Measurements from ENCODE around the gene USP31.
"Not testable (repeated sequence)": the region's sequence is repeated elsewhere in the genome, so short reads cannot be mapped to it uniquely, and the experiment has no call there.

Gene USP31

DNA sequence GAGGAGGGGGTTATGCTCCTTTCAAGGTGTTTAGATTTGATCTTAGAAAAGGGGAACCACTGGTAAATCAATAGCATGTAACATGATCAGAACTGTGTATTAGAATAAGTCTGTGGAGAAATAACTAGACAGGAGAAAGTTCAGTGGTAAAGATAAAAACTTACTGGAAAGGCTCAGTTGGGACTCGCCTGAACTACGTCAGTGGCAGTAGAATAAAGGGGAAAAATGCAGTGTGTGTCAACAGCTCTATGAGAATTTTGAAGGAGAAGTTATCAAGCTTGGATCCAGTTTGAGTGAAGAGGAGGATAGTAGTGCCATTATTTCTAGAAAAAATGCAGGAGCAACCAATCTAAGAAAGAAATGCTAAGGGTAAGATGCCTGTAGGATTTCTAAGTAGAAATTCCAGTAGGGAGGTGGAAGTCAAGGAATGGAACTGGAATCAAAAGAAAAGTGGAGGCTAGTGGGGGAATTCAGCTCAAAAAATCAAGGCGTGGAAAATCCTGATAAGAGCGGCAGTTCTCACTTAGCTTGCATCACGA is 48.2 kb downstream of the USP31 start:
- DNase-seq (ENCODE audit: low read depth in 2 of 2), result no peak

DNA sequence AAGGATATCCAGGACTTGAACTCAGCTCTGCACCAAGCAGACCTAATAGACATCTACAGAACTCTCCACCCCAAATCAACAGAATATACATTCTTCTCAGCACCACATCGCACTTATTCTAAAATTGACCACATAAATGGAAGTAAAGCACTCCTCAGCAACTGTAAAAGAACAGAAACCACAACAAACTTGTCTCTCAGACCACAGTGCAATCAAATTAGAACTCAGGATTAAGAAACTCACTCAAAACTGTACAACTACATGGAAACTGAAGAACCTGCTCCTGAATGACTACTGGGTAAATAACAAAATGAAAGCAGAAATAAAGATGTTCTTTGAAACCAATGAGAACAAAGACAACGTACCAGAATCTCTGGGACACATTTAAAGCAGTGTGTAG is 52.8 kb downstream of the USP31 start:
- not testable (repeated sequence) for DNase-seq (ENCODE audit: low read depth in 2 of 2)

DNA sequence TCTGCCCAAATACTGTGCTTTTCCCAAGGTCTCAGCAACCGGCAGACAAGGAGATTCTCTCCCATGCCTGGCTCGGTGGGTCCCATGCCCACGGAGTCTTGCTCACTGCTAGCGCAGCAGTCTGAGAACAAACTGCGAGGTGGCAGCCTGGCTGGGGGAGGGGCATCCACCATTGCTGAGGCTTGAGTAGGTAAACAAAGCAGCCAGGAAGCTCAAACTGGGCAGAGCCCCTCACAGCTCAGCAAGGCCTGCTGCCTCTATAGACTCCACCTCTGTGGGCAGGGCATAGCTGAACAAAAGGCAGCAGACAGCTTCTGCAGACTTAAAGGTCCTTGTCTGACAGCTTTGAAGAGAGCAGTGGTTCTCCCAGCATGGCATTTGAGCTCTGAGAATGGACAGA is 55.1 kb downstream of the USP31 start:
- DNase-seq (ENCODE audit: low read depth in 2 of 2), result not testable (repeated sequence)

GRCh38 chr16:23092801-23093117 is 56.5 kb downstream of the USP31 start:
- DNase-seq (ENCODE audit: low read depth in 2 of 2), result no peak

- DNase-seq (ENCODE audit: low read depth in 2 of 2), result no peak
Observed at GRCh38 chr16:23092072-23092800, 57.0 kb downstream of the USP31 start.

DNA sequence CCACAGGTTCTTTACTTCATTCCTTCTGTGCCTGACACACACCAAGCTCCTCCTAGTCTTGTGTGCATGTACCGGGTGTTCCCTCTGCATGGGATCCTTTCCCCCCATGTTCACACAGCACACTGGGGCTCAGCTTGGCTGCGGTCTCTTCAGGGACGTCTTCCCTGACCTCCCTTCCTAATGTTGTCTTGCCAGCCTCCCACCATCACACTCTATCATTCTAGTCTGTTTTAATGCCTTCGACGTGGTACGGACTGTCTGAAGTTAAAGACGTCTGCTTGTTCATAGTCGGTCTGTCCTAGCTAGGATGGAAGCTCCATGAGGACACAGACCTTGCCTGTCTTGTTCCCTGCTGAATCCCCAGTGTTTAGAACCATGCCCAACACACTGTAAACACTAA is 60.1 kb downstream of the USP31 start:
- no peak for DNase-seq (ENCODE audit: low read depth in 2 of 2)

- no peak for DNase-seq (ENCODE audit: low read depth in 2 of 2)
Observed at GRCh38 chr16:23088018-23088417, 61.2 kb downstream of the USP31 start.

- DNase-seq (ENCODE audit: low read depth in 2 of 2), result no peak
Observed at GRCh38 chr16:23085949-23086348, 63.3 kb downstream of the USP31 start.

- no peak for DNase-seq (ENCODE audit: low read depth in 2 of 2)
Observed at GRCh38 chr16:23082161-23082788, 67.0 kb downstream of the USP31 start.

DNA sequence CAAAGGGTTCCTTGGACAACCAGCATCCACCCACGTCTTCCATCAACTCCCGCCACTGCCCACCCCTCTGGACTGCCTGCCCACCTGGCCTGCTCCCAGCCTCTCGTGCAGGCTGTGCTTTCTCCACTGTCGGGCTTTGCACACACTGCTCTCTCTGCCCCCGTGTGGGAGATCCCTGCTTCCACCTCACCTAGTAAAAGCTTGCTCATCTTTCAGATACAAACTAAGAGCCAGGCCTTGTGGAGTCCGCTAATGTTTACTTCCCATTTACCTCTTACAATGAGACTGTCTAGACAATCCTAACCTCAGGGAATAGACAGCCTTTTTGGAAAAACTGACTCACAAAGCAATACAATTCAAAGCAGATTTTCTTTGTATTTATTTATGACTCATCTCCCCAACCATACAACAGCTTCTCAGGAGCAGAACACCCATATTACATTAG is 67.6 kb downstream of the USP31 start:
- DNase-seq (ENCODE audit: low read depth in 2 of 2), result no peak

GRCh38 chr16:23080747-23081146 is 68.5 kb downstream of the USP31 start:
- no peak for DNase-seq (ENCODE audit: low read depth in 2 of 2)

GRCh38 chr16:23080329-23080728 is 68.9 kb downstream of the USP31 start:
- DNase-seq (ENCODE audit: low read depth in 2 of 2), result no peak

- no peak for DNase-seq (ENCODE audit: low read depth in 2 of 2)
Observed at GRCh38 chr16:23079675-23080301, 69.5 kb downstream of the USP31 start.

GRCh38 chr16:23074423-23074822 is 74.8 kb downstream of the USP31 start:
- DNase-seq (ENCODE audit: low read depth in 2 of 2), result no peak

GRCh38 chr16:23072769-23073549 is 76.3 kb downstream of the USP31 start:
- DNase-seq (ENCODE audit: low read depth in 2 of 2), result no peak

DNA sequence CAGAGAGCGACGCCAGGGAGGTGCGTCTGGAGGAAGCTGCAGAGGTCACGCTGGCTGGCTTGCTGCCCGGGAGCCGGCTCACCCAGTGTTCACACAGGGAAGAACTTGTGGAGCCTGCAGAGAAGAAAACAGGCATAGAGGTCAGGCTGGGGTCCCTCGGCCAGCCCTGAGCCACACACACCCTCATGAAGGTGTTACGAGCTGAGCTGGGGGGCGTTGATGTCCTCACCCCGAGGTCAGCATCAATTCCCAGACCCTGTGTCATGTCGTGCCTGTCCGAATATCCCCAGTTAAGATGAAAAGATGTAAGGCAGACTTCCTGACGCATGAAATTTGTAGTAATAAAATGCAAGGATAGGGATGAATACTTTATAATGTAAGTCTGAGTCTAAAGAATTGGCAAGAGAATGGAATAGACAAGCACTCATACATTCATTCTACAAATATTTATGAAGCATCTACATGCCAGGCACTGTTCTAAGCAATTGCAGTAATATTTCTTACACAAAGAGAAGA is 77.1 kb downstream of the USP31 start:
- DNase-seq (ENCODE audit: low read depth in 2 of 2), result no peak

- DNase-seq (ENCODE audit: low read depth in 2 of 2), result no peak
Observed at GRCh38 chr16:23071196-23072083, 77.8 kb downstream of the USP31 start.

GRCh38 chr16:23069844-23070243 is 79.4 kb downstream of the USP31 start:
- DNase-seq (ENCODE audit: low read depth in 2 of 2), result no peak

DNA sequence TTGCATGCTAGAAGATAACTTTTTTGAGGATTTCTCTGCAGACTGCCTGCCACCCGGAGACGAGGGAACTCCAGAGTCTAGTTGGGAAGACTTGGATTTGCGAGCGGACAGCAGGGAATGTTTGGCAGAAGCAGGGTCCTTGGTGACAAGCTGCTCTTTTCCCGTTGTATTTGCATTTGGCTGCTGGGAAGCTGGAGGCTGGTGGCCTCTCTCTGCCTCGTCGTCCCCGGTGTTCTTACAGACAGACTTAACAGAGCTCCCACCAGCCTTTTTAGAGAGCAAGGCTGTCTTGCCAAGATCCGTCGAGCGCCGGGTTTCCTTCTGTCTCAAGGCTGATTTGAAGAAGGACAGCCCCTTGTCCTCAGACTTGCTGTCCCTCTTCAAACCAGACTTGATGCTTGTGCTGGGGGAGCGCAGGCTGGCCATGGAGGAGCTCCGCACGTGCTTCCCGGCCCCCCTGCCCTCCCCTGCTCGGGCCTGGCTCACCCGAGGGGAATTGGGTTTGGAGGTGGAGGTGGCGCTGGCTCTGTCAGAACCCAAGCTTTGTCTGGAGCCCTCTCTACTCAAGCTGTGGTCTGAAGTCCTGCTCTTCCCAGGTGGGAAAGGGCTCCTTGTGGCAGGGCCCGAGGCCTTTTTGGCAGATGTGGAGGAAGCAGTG is 81.0 kb downstream of the USP31 start:
- no peak for DNase-seq (ENCODE audit: low read depth in 2 of 2)

DNA sequence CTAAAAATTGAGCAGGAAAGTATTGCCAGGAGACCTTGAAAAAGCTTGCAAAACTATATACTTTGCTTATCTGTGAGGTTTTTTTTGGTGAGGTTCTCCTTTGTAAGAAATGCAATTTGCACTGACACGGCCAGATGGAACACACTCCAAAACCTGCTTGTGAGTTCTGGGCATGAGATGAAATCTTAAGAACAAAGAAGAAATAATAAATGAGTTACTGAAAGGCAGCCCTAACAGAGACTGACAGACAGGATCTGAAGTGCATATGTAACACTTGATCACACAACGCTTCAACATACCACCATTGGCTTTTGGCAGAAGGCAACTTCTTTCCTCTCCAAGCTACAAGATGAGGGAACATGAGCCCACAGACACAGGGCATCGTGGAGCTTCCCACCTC is 82.6 kb downstream of the USP31 start:
- DNase-seq (ENCODE audit: low read depth in 2 of 2), result no peak
